ENCODE measurements around the gene CLEC4F. TPM values are rescaled to one million over a fixed set of nuclear protein-coding genes. Genes with fewer than 3 reads are reported as not detected.

CLEC4F gene
- total and polyA plus RNA-seq, 2 of the 13 experiments (the other 11 are each of a cell fraction or from before 2014, with no cell fraction given): 0.12 to 0.13 TPM

GRCh38 chr2:70868970-70869369, 48.6 kb upstream of the CLEC4F start (continued):
- no peak for TF ChIP-seq KIAA2018 (CRISPR knock-in tag; IDR thresholded peaks at IDR 0.05; ENCODE audit: borderline replicate concordance)
- no peak for TF ChIP-seq PRPF4 (IDR thresholded peaks at IDR 0.05; ENCODE audit: low read depth, low read length, poor library complexity, severe bottlenecking)
- no peak for TF ChIP-seq SAP130 (CRISPR knock-in tag; IDR thresholded peaks at IDR 0.05; ENCODE audit: low read depth)
- peak; percentile 98 to 99 for TF ChIP-seq MAFK (conservative IDR thresholded peaks at IDR 0.05 in 1 of 2, IDR thresholded peaks at IDR 0.05 in 1 of 2; ENCODE audit: low read length in 2 of 2)
- TF ChIP-seq, protein P1, sequence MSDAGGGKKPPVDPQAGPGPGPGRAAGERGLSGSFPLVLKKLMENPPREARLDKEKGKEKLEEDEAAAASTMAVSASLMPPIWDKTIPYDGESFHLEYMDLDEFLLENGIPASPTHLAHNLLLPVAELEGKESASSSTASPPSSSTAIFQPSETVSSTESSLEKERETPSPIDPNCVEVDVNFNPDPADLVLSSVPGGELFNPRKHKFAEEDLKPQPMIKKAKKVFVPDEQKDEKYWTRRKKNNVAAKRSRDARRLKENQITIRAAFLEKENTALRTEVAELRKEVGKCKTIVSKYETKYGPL (CRISPR knock-in tag; IDR thresholded peaks at IDR 0.05): no peak
- no peak for TF ChIP-seq PHF8 (CRISPR knock-in tag; IDR thresholded peaks at IDR 0.05)
- TF ChIP-seq ZSCAN25 (CRISPR knock-in tag; IDR thresholded peaks at IDR 0.05): no peak

All from HepG2 (cell line).